SK-N-SH (cell line): ENCODE data around the gene ACBD6. TPM values are rescaled to one million over a fixed set of nuclear protein-coding genes. Genes with fewer than 3 reads are reported as not detected.
"Not testable (repeated sequence)": the region's sequence is repeated elsewhere in the genome, so short reads cannot be mapped to it uniquely, and the experiment has no call there.

Experiments used
- CTCF ChIA-PET: fragments of 300-600, 350-600 bp; formaldehyde crosslinking; extraction: SDS; loops from one replicate; lab custom pipeline; 2021; lab: Yijun Ruan, JAX
- POLR2A ChIA-PET: fragments of 350-600 bp; sonication (Branson Sonifier 250); formaldehyde crosslinking; extraction: SDS; loops from one replicate; lab custom pipeline; 2020; ENCODE audit warnings: antibody characterized with exemption, inconsistent platforms; lab: Yijun Ruan, JAX
- DNase-seq: peaks from one replicate; pipeline ENCODE4 v3.0.0; 2012
- H2AFZ ChIP-seq: fragments of 200-600 bp; sonication (generic); 2 replicates; pipeline ENCODE4 v1.8.1; 2016; ENCODE audit warnings: antibody characterized with exemption, mild to moderate bottlenecking, low read depth
- H3F3A ChIP-seq: fragments of 200-600 bp; sonication (generic); replicated peaks from 2 replicates; pipeline ENCODE3; 2016; ENCODE audit warnings: antibody characterized with exemption, mild to moderate bottlenecking; ENCODE audit not compliant: insufficient read depth
- H3K27ac ChIP-seq, 2 experiments: fragments of 200-500 bp in 1 of 2; fragments of 200-600 bp in 1 of 2; sonication (Bioruptor generic) in 1 of 2; sonication (generic), shearing (Covaris generic) in 1 of 2; 2 replicates each; pipeline versions ENCODE4 v1.5.1 to v1.6.1; 2014 to 2016; ENCODE audit warnings: low read depth in 2 of 2, inconsistent platforms in 1 of 2, low read length in 1 of 2, mild to moderate bottlenecking in 1 of 2, mixed read lengths in 1 of 2
- H3K27me3 ChIP-seq: fragments of 200-600 bp; sonication (generic), shearing (Covaris generic); 2 replicates; pipeline ENCODE4 v1.6.1; 2016; ENCODE audit warnings: mixed run types; ENCODE audit not compliant: insufficient read depth
- H3K36me3 ChIP-seq, 2 experiments: fragments of 200-500 bp in 1 of 2; fragments of 200-600 bp in 1 of 2; sonication (Bioruptor generic) in 1 of 2; sonication (generic) in 1 of 2; replicated peaks in 1 of 2; 2 replicates each; pipeline versions ENCODE3 to v1.5.1; 2014 to 2016; ENCODE audit warnings: low read length in 1 of 2, mild to moderate bottlenecking in 1 of 2; ENCODE audit not compliant: insufficient read depth in 2 of 2, control insufficient read depth in 1 of 2
- H3K4me1 ChIP-seq, 2 experiments: fragments of 200-500 bp in 1 of 2; fragments of 200-600 bp in 1 of 2; sonication (Bioruptor generic) in 1 of 2; sonication (generic), shearing (Covaris generic) in 1 of 2; 2 replicates each; pipeline versions ENCODE4 v1.5.1 to v1.6.1; 2014 to 2016; ENCODE audit warnings: low read depth in 1 of 2, low read length in 1 of 2, mixed run types in 1 of 2; ENCODE audit not compliant: insufficient read depth in 2 of 2, control insufficient read depth in 1 of 2
- H3K4me2 ChIP-seq: fragments of 200-600 bp; sonication (generic), shearing (Covaris generic); 2 replicates; pipeline ENCODE4 v1.6.1; 2017; ENCODE audit warnings: mixed run types
- H3K4me3 ChIP-seq, 2 experiments: fragments of 200-500 bp in 1 of 2; fragments of 200-600 bp in 1 of 2; sonication (Bioruptor generic) in 1 of 2; sonication (generic), shearing (Covaris generic) in 1 of 2; 2 replicates each; pipeline versions ENCODE4 v1.5.1 to v1.8.1; 2014 to 2016; ENCODE audit warnings: low read depth in 2 of 2, inconsistent platforms in 1 of 2, low read length in 1 of 2, mild to moderate bottlenecking in 1 of 2, mixed read lengths in 1 of 2, moderate library complexity in 1 of 2
- H3K79me2 ChIP-seq: fragments of 200-600 bp; sonication (generic); 2 replicates; pipeline ENCODE4 v1.8.1; 2017; ENCODE audit warnings: mild to moderate bottlenecking; ENCODE audit not compliant: insufficient read depth
- H3K9ac ChIP-seq: fragments of 200-600 bp; sonication (generic); 2 replicates; pipeline ENCODE4 v1.6.1; 2017; ENCODE audit warnings: mixed run types
- H3K9me2 ChIP-seq: fragments of 200-600 bp; sonication (generic); 2 replicates; pipeline ENCODE4 v1.6.1; 2017; ENCODE audit warnings: mixed run types
- H3K9me3 ChIP-seq: fragments of 200-600 bp; sonication (generic); 2 replicates; pipeline ENCODE4 v1.6.1; 2017; ENCODE audit warnings: mixed run types, mild to moderate bottlenecking, moderate library complexity
- H4K20me1 ChIP-seq: fragments of 200-600 bp; sonication (generic); 2 replicates; pipeline ENCODE4 v1.6.1; 2017; ENCODE audit warnings: mild to moderate bottlenecking, mixed run types; ENCODE audit not compliant: insufficient read depth
- ELF1 ChIP-seq: IDR thresholded peaks from 2 replicates; pipeline ENCODE4 v1.4.0; 2012
- FOSL2 ChIP-seq: IDR thresholded peaks from 2 replicates; pipeline ENCODE4 v1.4.0; 2012; ENCODE audit warnings: low read depth, mild to moderate bottlenecking, moderate library complexity, borderline replicate concordance
- IRF3 ChIP-seq: fragments of 150-350 bp; IDR thresholded peaks from 2 replicates; pipeline ENCODE4 v1.6.1; 2016; ENCODE audit warnings: mild to moderate bottlenecking, low read depth, low read length
- MAX ChIP-seq: IDR thresholded peaks from 2 replicates; pipeline ENCODE4 v1.4.0; 2012; ENCODE audit warnings: low read depth
- MXI1 ChIP-seq: IDR thresholded peaks from 2 replicates; pipeline ENCODE4 v1.6.1; 2012; ENCODE audit warnings: mild to moderate bottlenecking, low read depth, low read length, improper control_type of control experiment
- NFIC ChIP-seq: IDR thresholded peaks from 2 replicates; pipeline ENCODE4 v1.4.0; 2012; ENCODE audit warnings: borderline replicate concordance
- NRF1 ChIP-seq: IDR thresholded peaks from 2 replicates; pipeline ENCODE4 v1.6.1; 2012; ENCODE audit warnings: low read depth, mild to moderate bottlenecking, low read length
- PBX3 ChIP-seq: IDR thresholded peaks from 2 replicates; pipeline ENCODE4; 2012
- RAD21 ChIP-seq: IDR thresholded peaks from 2 replicates; pipeline ENCODE4 v1.6.1; 2012; ENCODE audit warnings: mild to moderate bottlenecking, low read length
- REST ChIP-seq: IDR thresholded peaks from 2 replicates; pipeline ENCODE4 v1.6.1; 2012; ENCODE audit warnings: mild to moderate bottlenecking, low read depth, low read length, moderate library complexity
- RXRA ChIP-seq: IDR thresholded peaks from 2 replicates; pipeline ENCODE4 v1.4.0; 2012; ENCODE audit warnings: low read depth, mild to moderate bottlenecking, borderline replicate concordance
- SMC3 ChIP-seq: IDR thresholded peaks from 2 replicates; pipeline ENCODE4 v1.6.1; 2012; ENCODE audit warnings: low read depth, low read length, improper control_type of control experiment
- TAF1 ChIP-seq: IDR thresholded peaks from 2 replicates; pipeline ENCODE4 v1.6.1; 2012; ENCODE audit warnings: low read depth, mild to moderate bottlenecking, low read length, moderate library complexity, borderline replicate concordance
- TCF12 ChIP-seq: IDR thresholded peaks from 2 replicates; pipeline ENCODE4 v1.4.0; 2012
- TEAD4 ChIP-seq: IDR thresholded peaks from 2 replicates; pipeline ENCODE4 v1.4.0; 2012; ENCODE audit warnings: mild to moderate bottlenecking, borderline replicate concordance; ENCODE audit not compliant: insufficient read depth
- WGBS: methylation state at CpG from one replicate; pipeline ENCODE4 v1.1.6; 2017; ENCODE audit warnings: low lambda C conversion rate; 5-methylcytosine and 5-hydroxymethylcytosine counted together
- polyA plus RNA-seq, 3 experiments: library from polyadenylated mRNA; depleted of rRNA; stranded (reverse); fragments of >200 nt; gene quantifications; 2 replicates each; pipeline ENCODE4 v1.2.3, GENCODE V29; 2012

ACBD6 gene
- polyA plus RNA-seq, 1 of the 3 experiments (the other 2 are of a cell fraction), result 60.9 TPM

GRCh38 chr1:180412583-180412982 lies 89.8 kb downstream of the ACBD6 start:
- H3F3A ChIP-seq, result peaks cover 5% of the 10 kb centered on the region
- H3K4me2 ChIP-seq, result no peak overlapping the region
- H4K20me1 ChIP-seq, result no peaks in the 10 kb centered on the region
- H3K9ac ChIP-seq, result no peak overlapping the region
- H3K9me2 ChIP-seq, result no peaks in the 10 kb centered on the region
- DNase-seq, result no peak
- POLR2A ChIA-PET, result no interaction called here
- no peaks in the 10 kb centered on the region for H3K4me1 ChIP-seq
- CTCF ChIA-PET, result interaction anchor here (0.8 to 6.7 kb wide), 3 partner anchors 17 to 224 kb away, joined by 3 to 58 read pairs (median 4); no protein-coding TSS in a partner anchor
- no peaks in the 10 kb centered on the region for H3K9me3 ChIP-seq
- TF ChIP-seq FOSL2, result no peak
- no peak overlapping the region for H2AFZ ChIP-seq
- H3K27ac ChIP-seq, result no peak overlapping the region
- 100% methylated on average over 4 of the region's 4 CpGs for WGBS
- H3K79me2 ChIP-seq, result no peaks in the 10 kb centered on the region; the same call in 1 of the 2 replicates
- H3K27me3 ChIP-seq, result no peaks in the 10 kb centered on the region
- H3K4me3 ChIP-seq, result no peak overlapping the region
- peaks cover 20 to 23% of the 10 kb centered on the region in 2 experiments for H3K36me3 ChIP-seq

GRCh38 chr1:180408128-180408527 lies 94.2 kb downstream of the ACBD6 start:
- H3F3A ChIP-seq, H3K9me2 ChIP-seq, H3K79me2 ChIP-seq, H3K27me3 ChIP-seq, H3K9me3 ChIP-seq, POLR2A ChIA-PET, H3K4me2 ChIP-seq, H4K20me1 ChIP-seq, H3K9ac ChIP-seq, H2AFZ ChIP-seq, DNase-seq, H3K27ac ChIP-seq, H3K4me1 ChIP-seq, H3K4me3 ChIP-seq: not testable (repeated sequence)
- CTCF ChIA-PET, result interaction anchor here (1.0 to 1.3 kb wide), 2 partner anchors 9 to 227 kb away, joined by 3 read pairs; no protein-coding TSS in a partner anchor
- H3K36me3 ChIP-seq, result peaks cover 26 to 32% of the 10 kb centered on the region in 2 experiments
- 100% methylated on average over 1 of the region's 1 CpG for WGBS

- Histone ChIP-seq H3K4me3 (no peak overlapping the region), H3K36me3 (peaks cover 25 to 27% of the 10 kb centered on the region in 2 experiments), H3K9me2 (no peaks in the 10 kb centered on the region), H3K9ac (no peak overlapping the region), H3K27me3 (no peaks in the 10 kb centered on the region), H3F3A (peaks cover 6% of the 10 kb centered on the region), H3K79me2 (no peaks in the 10 kb centered on the region; the same call in none of the 2 replicates), H3K9me3 (no peaks in the 10 kb centered on the region), H3K4me2 (no peak overlapping the region), H3K4me1 (peaks cover 0 to 5% of the 10 kb centered on the region in 2 experiments; a peak in 2 of 4 replicates), H2AFZ (no peak overlapping the region), H4K20me1 (no peaks in the 10 kb centered on the region), H3K27ac (no peak overlapping the region)
- CTCF ChIA-PET, result interaction anchor here (1.1 to 1.8 kb wide), 4 partner anchors 9 to 226 kb away, joined by 3 to 6 read pairs (median 4); no protein-coding TSS in a partner anchor
- DNase-seq, result no peak
- no peak for TF ChIP-seq RAD21
- no peak for TF ChIP-seq RXRA
- no peak for TF ChIP-seq REST
- TF ChIP-seq NRF1, result no peak
- no peak for TF ChIP-seq ELF1
- no peak for TF ChIP-seq TEAD4
- no peak for TF ChIP-seq MXI1
- no peak for TF ChIP-seq PBX3
- no peak for TF ChIP-seq SMC3
- TF ChIP-seq IRF3, result no peak
- no peak for TF ChIP-seq TAF1
- TF ChIP-seq TCF12, result no peak
- no peak for TF ChIP-seq MAX
- no peak for TF ChIP-seq NFIC
- 83% methylated on average over 2 of the region's 2 CpGs for WGBS
- POLR2A ChIA-PET, result no interaction called here
Measured at GRCh38 chr1:180407051-180407450, 95.3 kb downstream of the ACBD6 start.
